Lung (tissue), 12 donors: Measurements from ENCODE around the gene DHX30. TPM values are rescaled to one million over a fixed set of nuclear protein-coding genes. Genes with fewer than 3 reads are reported as not detected.

ENCODE experiments used
- ATAC-seq: fragments of 200-7000 bp; cut with Tn5 transposase; one replicate; pipeline ENCODE4 v1.9.1; 2020; ENCODE audit warnings: moderate number of reproducible peaks; ENCODE audit not compliant: insufficient read depth, low FRiP score
- DNase-seq, 3 donors: peaks; one replicate each; pipeline ENCODE4 v3.0.0-alpha.2; 2013 to 2017
- H3K27ac ChIP-seq, 2 donors: one replicate each; pipeline ENCODE4 v1.5.1; 2013; ENCODE audit warnings: mild to moderate bottlenecking in 2 of 2, moderate library complexity in 2 of 2, control low read depth in 1 of 2, inconsistent platforms in 1 of 2, low read depth in 1 of 2, low read length in 1 of 2
- H3K27me3 ChIP-seq, 3 donors: one replicate each; pipeline ENCODE4 v1.5.1; 2013; ENCODE audit warnings: low read length in 2 of 3; ENCODE audit not compliant: control insufficient read depth in 3 of 3, insufficient read depth in 3 of 3
- H3K36me3 ChIP-seq, 4 donors: one replicate each; pipeline ENCODE4 v1.5.1; 2013; ENCODE audit warnings: low read length in 4 of 4, mild to moderate bottlenecking in 1 of 4, moderate library complexity in 1 of 4; ENCODE audit not compliant: control insufficient read depth in 4 of 4, insufficient read depth in 4 of 4
- H3K4me1 ChIP-seq, 5 donors: one replicate each; pipeline ENCODE4 v1.5.1; 2013; ENCODE audit warnings: low read length in 5 of 5, mild to moderate bottlenecking in 2 of 5, moderate library complexity in 1 of 5; ENCODE audit not compliant: control insufficient read depth in 5 of 5, insufficient read depth in 5 of 5
- H3K4me3 ChIP-seq: one replicate; pipeline ENCODE4 v1.5.1; 2013; ENCODE audit warnings: mild to moderate bottlenecking, control low read depth, moderate library complexity
- H3K9ac ChIP-seq, 2 donors: one replicate each; pipeline ENCODE4 v1.5.1; 2013; ENCODE audit warnings: low read length in 2 of 2, control low read depth in 1 of 2; ENCODE audit not compliant: insufficient read depth in 1 of 2
- H3K9me3 ChIP-seq, 4 donors: one replicate each; pipeline ENCODE4 v1.5.1; 2013; ENCODE audit warnings: low read length in 3 of 4, mild to moderate bottlenecking in 1 of 4, moderate library complexity in 1 of 4; ENCODE audit not compliant: control insufficient read depth in 4 of 4, insufficient read depth in 3 of 4
- WGBS, 2 donors: extraction: QIAGEN DNeasy Blood & Tissue Kit; methylation state at CpG; one replicate each; pipeline ENCODE4 v1.1.7; 2013; 5-methylcytosine and 5-hydroxymethylcytosine counted together
- polyA plus RNA-seq, 2 donors: library from polyadenylated mRNA; stranded (reverse); fragments of 200-250 nt; gene quantifications; one replicate each; pipeline ENCODE4 v1.2.1, GENCODE V29; 2013
- total RNA-seq, 2 donors: library from RNA; depleted of rRNA in 1 of 2; stranded (reverse); fragments of >200 nt in 1 of 2; gene quantifications; one replicate each; pipeline ENCODE4 v1.2.1, GENCODE V29; 2014 to 2021
- TF ChIP-seq, protein P1 (sequence below): IDR thresholded peaks from 2 replicates; pipeline ENCODE4 v1.5.1; 2012; ENCODE audit warnings: mild to moderate bottlenecking; ENCODE audit errors: control extremely low read depth, extremely low read depth
- donor health status: control.
- donor health status: control.
- donor health status: Bipolar disorder and iron deficiency.
- donor health status: healthy.
- donor health status: DM: yes; HTN: yes; CAD: no.

The DHX30 gene
- total and polyA plus RNA-seq, 4 donors, result 42.2 to 65.9 (median 53.8) TPM

DNA sequence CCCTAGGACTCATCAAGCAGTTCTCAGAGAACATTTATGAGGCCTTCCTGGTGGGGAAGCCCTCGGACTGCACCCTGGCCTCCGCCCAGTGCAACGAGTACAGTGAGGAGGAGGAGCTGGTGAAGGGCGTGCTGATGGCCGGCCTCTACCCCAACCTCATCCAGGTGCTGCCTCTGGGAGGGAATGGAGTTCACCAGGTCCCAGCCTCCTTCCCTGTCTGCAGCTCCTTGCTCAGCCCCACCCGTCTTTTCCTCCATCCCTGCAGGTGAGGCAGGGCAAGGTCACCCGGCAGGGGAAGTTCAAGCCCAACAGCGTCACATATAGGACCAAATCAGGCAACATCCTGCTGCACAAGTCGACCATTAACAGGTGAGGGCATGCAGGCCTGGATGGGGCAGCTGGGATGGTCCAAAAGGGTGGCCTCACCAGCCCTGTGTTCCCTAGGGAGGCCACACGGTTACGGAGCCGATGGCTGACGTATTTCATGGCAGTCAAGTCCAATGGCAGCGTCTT, 46.3 kb downstream of the DHX30 start:
- TF ChIP-seq, protein P1, sequence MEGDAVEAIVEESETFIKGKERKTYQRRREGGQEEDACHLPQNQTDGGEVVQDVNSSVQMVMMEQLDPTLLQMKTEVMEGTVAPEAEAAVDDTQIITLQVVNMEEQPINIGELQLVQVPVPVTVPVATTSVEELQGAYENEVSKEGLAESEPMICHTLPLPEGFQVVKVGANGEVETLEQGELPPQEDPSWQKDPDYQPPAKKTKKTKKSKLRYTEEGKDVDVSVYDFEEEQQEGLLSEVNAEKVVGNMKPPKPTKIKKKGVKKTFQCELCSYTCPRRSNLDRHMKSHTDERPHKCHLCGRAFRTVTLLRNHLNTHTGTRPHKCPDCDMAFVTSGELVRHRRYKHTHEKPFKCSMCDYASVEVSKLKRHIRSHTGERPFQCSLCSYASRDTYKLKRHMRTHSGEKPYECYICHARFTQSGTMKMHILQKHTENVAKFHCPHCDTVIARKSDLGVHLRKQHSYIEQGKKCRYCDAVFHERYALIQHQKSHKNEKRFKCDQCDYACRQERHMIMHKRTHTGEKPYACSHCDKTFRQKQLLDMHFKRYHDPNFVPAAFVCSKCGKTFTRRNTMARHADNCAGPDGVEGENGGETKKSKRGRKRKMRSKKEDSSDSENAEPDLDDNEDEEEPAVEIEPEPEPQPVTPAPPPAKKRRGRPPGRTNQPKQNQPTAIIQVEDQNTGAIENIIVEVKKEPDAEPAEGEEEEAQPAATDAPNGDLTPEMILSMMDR, result no peak
- H3K9ac ChIP-seq, result no peak overlapping the region
- WGBS, 2 donors, result 88 to 90% methylated on average over 14 of the region's 14 CpGs
- DNase-seq, result no peak
- no peak overlapping the region for H3K27ac ChIP-seq
- ATAC-seq, result no peak
- no peak overlapping the region for H3K4me3 ChIP-seq
- H3K27me3 ChIP-seq, result no peaks in the 10 kb centered on the region
- H3K4me1 ChIP-seq, result no peaks in the 10 kb centered on the region
- no peaks in the 10 kb centered on the region for H3K9me3 ChIP-seq
- H3K36me3 ChIP-seq, result peaks cover 6 to 91% (median 40%) of the 10 kb centered on the region in 4 donors

GRCh38 chr3:47849699-47850563, 47.0 kb downstream of the DHX30 start:
- Histone ChIP-seq H3K9ac (no peak overlapping the region), H3K9me3 (no peaks in the 10 kb centered on the region), H3K27me3 (no peaks in the 10 kb centered on the region), H3K36me3 (peaks cover 6 to 91% (median 42%) of the 10 kb centered on the region in 4 donors), H3K27ac (no peak overlapping the region), H3K4me1 (no peaks in the 10 kb centered on the region), H3K4me3 (no peak overlapping the region)
- peak; percentile 34 to 41 (median 38) for DNase-seq
- ATAC-seq, result no peak
- 86 to 87% methylated on average over 35 of the region's 35 CpGs for WGBS, 2 donors
- TF ChIP-seq, protein P1, result no peak

DNA sequence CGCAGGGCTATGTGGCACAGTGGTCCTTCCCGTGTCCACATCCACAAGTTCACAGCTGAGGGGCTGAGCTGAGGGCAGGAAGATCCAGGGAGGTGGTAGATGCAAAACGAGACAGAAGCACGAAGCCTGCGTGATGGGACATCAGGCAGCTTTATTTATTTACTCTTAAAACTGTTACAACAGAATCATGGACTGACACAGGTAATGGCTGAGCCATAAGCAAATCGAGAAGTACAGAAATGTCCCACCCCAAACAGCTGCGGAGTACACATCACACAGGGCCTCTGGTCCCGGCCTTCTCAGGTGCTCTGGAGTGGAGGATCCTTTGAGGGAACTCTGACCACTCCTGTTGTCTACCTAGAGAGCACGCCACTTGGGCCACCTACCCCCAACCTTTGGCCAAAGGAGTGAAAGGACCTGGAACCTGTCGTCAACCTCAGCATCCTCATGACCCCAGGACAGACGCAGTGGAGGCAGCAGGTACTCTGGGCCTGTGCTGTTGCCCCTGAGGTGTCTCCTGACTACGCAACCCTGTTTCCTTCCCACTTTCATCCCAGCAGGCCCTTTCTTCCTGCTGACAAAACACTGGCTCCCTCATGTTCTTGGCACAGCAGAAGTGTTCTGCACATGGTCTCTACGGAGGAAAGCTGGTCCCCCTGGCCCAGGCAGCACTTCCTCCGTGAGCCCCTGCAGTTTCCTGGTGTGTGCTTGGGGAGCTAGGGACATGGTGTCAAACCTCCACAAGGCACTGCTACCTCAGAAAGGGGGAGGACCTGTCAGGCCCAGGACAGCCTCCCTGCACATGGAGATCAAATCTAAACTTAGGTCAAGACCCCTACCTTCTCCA, 47.8 kb downstream of the DHX30 start:
- no peaks in the 10 kb centered on the region for H3K9me3 ChIP-seq
- TF ChIP-seq, protein P1, result no peak
- no peaks in the 10 kb centered on the region for H3K4me1 ChIP-seq
- no peaks in the 10 kb centered on the region for H3K27me3 ChIP-seq
- peaks cover under 1 to 95% (median 48%) of the 10 kb centered on the region in 4 donors for H3K36me3 ChIP-seq
- H3K4me3 ChIP-seq, result no peak overlapping the region
- DNase-seq, result peak in 1 of 3 donors; percentile 13
- WGBS, 2 donors, result 72 to 79% methylated on average over 14 of the region's 14 CpGs
- no peak overlapping the region for H3K27ac ChIP-seq
- H3K9ac ChIP-seq, result no peak overlapping the region
- ATAC-seq, result peak; percentile 9
